Neural cell (in vitro differentiated cells): ENCODE results near the gene MACO1. TPM values are rescaled to one million over a fixed set of nuclear protein-coding genes. Genes with fewer than 3 reads are reported as not detected.
"Not testable (repeated sequence)": the region's sequence is repeated elsewhere in the genome, so short reads cannot be mapped to it uniquely, and the experiment has no call there.

ENCODE experiments used
- H2AFZ ChIP-seq: fragments of 200-600, 300-800 bp; sonication (generic), shearing (Covaris generic); 2 replicates; pipeline ENCODE4 v1.6.0; 2014; ENCODE audit warnings: low read depth, mild to moderate bottlenecking, antibody characterized with exemption, low read length, moderate library complexity
- H3F3A ChIP-seq: fragments of 200-600 bp; shearing (Covaris generic); 2 replicates; pipeline ENCODE4 v1.6.1; 2016; ENCODE audit warnings: mild to moderate bottlenecking, moderate library complexity, mixed read lengths, antibody characterized with exemption, low read length; ENCODE audit not compliant: insufficient read depth, poor library complexity, severe bottlenecking
- H3K27ac ChIP-seq: fragments of 200-600, 300-800 bp; sonication (generic), shearing (Covaris generic); 2 replicates; pipeline ENCODE4 v1.5.1; 2014; ENCODE audit warnings: mild to moderate bottlenecking, low read length, moderate library complexity
- H3K27me3 ChIP-seq: fragments of 300-800, 200-600 bp; sonication (generic), shearing (Covaris generic); 2 replicates; pipeline ENCODE4 v1.6.0; 2014; ENCODE audit warnings: mild to moderate bottlenecking, low read depth, low read length, moderate library complexity; ENCODE audit not compliant: insufficient read depth
- H3K36me3 ChIP-seq: fragments of 300-800, 200-600 bp; sonication (generic), shearing (Covaris generic); 2 replicates; pipeline ENCODE4 v1.5.1; 2014; ENCODE audit warnings: mild to moderate bottlenecking, antibody characterized with exemption, low read length, moderate library complexity; ENCODE audit not compliant: insufficient read depth
- H3K4me2 ChIP-seq: fragments of 300-800, 200-600 bp; sonication (generic), shearing (Covaris generic); 2 replicates; pipeline ENCODE4 v1.6.0; 2014; ENCODE audit warnings: mild to moderate bottlenecking, low read length
- H3K4me3 ChIP-seq: fragments of 300-800, 200-600 bp; sonication (generic), shearing (Covaris generic); 2 replicates; pipeline ENCODE4 v1.5.1; 2014; ENCODE audit warnings: mild to moderate bottlenecking, low read length, moderate library complexity
- H3K79me2 ChIP-seq: fragments of 200-600 bp; shearing (Covaris generic); replicated peaks from 2 replicates; pipeline ENCODE4 v1.6.0; 2014; ENCODE audit warnings: mild to moderate bottlenecking, low read length, moderate library complexity; ENCODE audit not compliant: insufficient read depth
- H3K9ac ChIP-seq: fragments of 300-800, 200-600 bp; sonication (generic), shearing (Covaris generic); 2 replicates; pipeline ENCODE4 v1.6.1; 2016; ENCODE audit warnings: mild to moderate bottlenecking, low read length, mixed read lengths
- H3K9me2 ChIP-seq: fragments of 200-600 bp; shearing (Covaris generic); 2 replicates; pipeline ENCODE4 v1.6.1; 2016; ENCODE audit warnings: mild to moderate bottlenecking, low read length, mixed read lengths; ENCODE audit not compliant: insufficient read depth
- H3K9me3 ChIP-seq: fragments of 200-600, 300-800 bp; sonication (generic), shearing (Covaris generic); 2 replicates; pipeline ENCODE4 v1.6.1; 2016; ENCODE audit warnings: mild to moderate bottlenecking, mixed run types, low read length, moderate library complexity, mixed read lengths
- H4K20me1 ChIP-seq: fragments of 200-600 bp; shearing (Covaris generic); 2 replicates; pipeline ENCODE4 v1.6.1; 2016; ENCODE audit warnings: mild to moderate bottlenecking, mixed run types; ENCODE audit not compliant: insufficient read depth
- EP300 ChIP-seq: fragments of 450-650 bp; conservative IDR thresholded peaks from 2 replicates; pipeline ENCODE4 v1.6.1; 2014; ENCODE audit warnings: antibody characterized with exemption, mild to moderate bottlenecking, moderate library complexity; ENCODE audit not compliant: poor library complexity, severe bottlenecking
- EZH2 ChIP-seq: fragments of 200-600, 300-800 bp; shearing (Covaris generic), sonication (generic); IDR thresholded peaks from 2 replicates; pipeline ENCODE4 v1.6.1; 2014; ENCODE audit warnings: antibody characterized with exemption, low read length, borderline replicate concordance, mild to moderate bottlenecking; ENCODE audit not compliant: insufficient read depth, poor library complexity, severe bottlenecking
- MXI1 ChIP-seq: fragments of 450-650 bp; conservative IDR thresholded peaks from 2 replicates; pipeline ENCODE4 v1.6.1; 2014; ENCODE audit warnings: antibody characterized with exemption, mild to moderate bottlenecking; ENCODE audit not compliant: poor library complexity, severe bottlenecking
- POLR2AphosphoS5 ChIP-seq: IDR thresholded peaks from 2 replicates; pipeline ENCODE4 v1.6.1; 2012
- RAD21 ChIP-seq: fragments of 450-650 bp; conservative IDR thresholded peaks from 2 replicates; pipeline ENCODE4 v1.6.1; 2014; ENCODE audit warnings: antibody characterized with exemption, mild to moderate bottlenecking, moderate library complexity
- SMC3 ChIP-seq: fragments of 450-650 bp; conservative IDR thresholded peaks from 2 replicates; pipeline ENCODE4 v1.6.1; 2014; ENCODE audit warnings: antibody characterized with exemption, mild to moderate bottlenecking, moderate library complexity; ENCODE audit not compliant: poor library complexity
- TAF1 ChIP-seq: IDR thresholded peaks from 2 replicates; pipeline ENCODE4 v1.6.1; 2012; ENCODE audit warnings: low read depth
- polyA plus RNA-seq: library from polyadenylated mRNA; depleted of rRNA; stranded (reverse); fragments of >200 nt; gene quantifications from 2 replicates; pipeline ENCODE4 v1.2.3, GENCODE V29; 2014
- TF ChIP-seq, protein P1 (sequence below): IDR thresholded peaks from 2 replicates; pipeline ENCODE4 v1.6.1; 2012; ENCODE audit warnings: borderline replicate concordance
- TF ChIP-seq, protein P2 (sequence below): fragments of 450-650 bp; IDR thresholded peaks from 2 replicates; pipeline ENCODE4 v1.5.1; 2014; ENCODE audit warnings: antibody characterized with exemption, mild to moderate bottlenecking, moderate library complexity; ENCODE audit not compliant: poor library complexity, severe bottlenecking

Gene MACO1
- polyA plus RNA-seq, 1 donor from 2014 or later, result 56.6 TPM

DNA sequence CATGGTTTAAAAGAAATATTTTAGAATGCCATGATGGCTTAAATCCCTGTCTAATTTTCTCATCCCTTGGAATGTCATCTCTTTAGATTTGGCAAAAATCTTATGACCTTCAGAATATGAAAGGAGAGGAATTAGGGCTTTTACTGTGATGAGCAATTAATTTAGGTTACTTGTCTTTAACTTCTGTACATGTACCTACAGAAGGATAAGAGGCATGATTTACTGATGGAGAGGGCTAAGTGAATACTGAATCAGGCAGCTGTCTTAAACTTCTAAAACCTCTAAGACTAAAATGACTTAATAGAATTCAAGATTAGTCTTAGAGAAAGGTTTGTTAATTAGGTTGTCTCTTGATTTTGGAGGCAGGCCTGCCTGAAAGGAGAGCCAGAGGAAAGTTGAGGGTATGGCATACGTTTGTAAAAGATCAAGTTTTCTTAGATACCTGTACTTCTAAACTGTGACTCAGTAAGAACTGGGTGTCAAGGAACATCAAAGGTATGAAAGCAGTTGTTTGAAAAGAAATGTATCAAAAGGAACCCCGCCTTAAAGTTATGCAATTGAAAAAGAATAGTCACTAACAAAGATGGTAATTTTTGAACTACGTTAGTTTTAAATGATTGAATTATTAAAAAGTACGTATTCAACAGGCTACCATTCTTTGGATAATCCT, 12.5 kb downstream of the MACO1 start:
- Histone ChIP-seq H3F3A (no peaks in the 10 kb centered on the region), H3K27ac (no peak overlapping the region), H2AFZ (no peak overlapping the region), H3K4me3 (no peak overlapping the region), H4K20me1 (peaks cover 19% of the 10 kb centered on the region), H3K9me3 (no peaks in the 10 kb centered on the region), H3K4me2 (no peak overlapping the region), H3K9me2 (no peaks in the 10 kb centered on the region), H3K36me3 (no peaks in the 10 kb centered on the region), H3K27me3 (no peaks in the 10 kb centered on the region), H3K79me2 (peaks cover 96% of the 10 kb centered on the region), H3K9ac (no peak overlapping the region)
- TF ChIP-seq MXI1 (no peak), EZH2 (no peak), POLR2AphosphoS5 (no peak), SMC3 (no peak), TAF1 (no peak), RAD21 (no peak)
- TF ChIP-seq, protein P1, sequence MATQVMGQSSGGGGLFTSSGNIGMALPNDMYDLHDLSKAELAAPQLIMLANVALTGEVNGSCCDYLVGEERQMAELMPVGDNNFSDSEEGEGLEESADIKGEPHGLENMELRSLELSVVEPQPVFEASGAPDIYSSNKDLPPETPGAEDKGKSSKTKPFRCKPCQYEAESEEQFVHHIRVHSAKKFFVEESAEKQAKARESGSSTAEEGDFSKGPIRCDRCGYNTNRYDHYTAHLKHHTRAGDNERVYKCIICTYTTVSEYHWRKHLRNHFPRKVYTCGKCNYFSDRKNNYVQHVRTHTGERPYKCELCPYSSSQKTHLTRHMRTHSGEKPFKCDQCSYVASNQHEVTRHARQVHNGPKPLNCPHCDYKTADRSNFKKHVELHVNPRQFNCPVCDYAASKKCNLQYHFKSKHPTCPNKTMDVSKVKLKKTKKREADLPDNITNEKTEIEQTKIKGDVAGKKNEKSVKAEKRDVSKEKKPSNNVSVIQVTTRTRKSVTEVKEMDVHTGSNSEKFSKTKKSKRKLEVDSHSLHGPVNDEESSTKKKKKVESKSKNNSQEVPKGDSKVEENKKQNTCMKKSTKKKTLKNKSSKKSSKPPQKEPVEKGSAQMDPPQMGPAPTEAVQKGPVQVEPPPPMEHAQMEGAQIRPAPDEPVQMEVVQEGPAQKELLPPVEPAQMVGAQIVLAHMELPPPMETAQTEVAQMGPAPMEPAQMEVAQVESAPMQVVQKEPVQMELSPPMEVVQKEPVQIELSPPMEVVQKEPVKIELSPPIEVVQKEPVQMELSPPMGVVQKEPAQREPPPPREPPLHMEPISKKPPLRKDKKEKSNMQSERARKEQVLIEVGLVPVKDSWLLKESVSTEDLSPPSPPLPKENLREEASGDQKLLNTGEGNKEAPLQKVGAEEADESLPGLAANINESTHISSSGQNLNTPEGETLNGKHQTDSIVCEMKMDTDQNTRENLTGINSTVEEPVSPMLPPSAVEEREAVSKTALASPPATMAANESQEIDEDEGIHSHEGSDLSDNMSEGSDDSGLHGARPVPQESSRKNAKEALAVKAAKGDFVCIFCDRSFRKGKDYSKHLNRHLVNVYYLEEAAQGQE, result no peak
- TF ChIP-seq, protein P2, sequence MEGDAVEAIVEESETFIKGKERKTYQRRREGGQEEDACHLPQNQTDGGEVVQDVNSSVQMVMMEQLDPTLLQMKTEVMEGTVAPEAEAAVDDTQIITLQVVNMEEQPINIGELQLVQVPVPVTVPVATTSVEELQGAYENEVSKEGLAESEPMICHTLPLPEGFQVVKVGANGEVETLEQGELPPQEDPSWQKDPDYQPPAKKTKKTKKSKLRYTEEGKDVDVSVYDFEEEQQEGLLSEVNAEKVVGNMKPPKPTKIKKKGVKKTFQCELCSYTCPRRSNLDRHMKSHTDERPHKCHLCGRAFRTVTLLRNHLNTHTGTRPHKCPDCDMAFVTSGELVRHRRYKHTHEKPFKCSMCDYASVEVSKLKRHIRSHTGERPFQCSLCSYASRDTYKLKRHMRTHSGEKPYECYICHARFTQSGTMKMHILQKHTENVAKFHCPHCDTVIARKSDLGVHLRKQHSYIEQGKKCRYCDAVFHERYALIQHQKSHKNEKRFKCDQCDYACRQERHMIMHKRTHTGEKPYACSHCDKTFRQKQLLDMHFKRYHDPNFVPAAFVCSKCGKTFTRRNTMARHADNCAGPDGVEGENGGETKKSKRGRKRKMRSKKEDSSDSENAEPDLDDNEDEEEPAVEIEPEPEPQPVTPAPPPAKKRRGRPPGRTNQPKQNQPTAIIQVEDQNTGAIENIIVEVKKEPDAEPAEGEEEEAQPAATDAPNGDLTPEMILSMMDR, result no peak

DNA sequence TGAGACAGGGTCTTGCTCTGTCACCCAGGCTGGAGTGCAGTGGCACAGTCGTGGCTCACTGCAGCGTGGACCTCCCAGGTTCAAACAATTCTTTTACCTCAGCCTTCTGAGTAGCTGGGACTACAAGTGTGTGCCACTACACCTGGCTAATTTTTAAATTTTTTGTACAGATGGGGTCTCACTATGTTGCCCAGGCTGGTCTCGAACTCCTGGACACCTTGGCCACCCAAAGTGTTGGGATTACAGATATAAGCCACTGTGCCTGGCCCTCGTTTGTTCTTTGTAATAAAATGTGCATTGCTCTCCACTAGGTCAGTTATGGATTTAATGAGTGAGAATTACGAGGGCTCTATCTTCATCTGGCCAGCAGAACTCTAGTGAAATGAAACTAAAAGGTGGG, 13.9 kb downstream of the MACO1 start:
- not testable (repeated sequence) for H3K4me3 ChIP-seq, H3K9me3 ChIP-seq, H3K27ac ChIP-seq, H3K27me3 ChIP-seq, H3K9me2 ChIP-seq, H3K36me3 ChIP-seq, H3F3A ChIP-seq, H2AFZ ChIP-seq, H3K9ac ChIP-seq, H3K4me2 ChIP-seq
- peaks cover 92% of the 10 kb centered on the region for H3K79me2 ChIP-seq
- peaks cover 16% of the 10 kb centered on the region for H4K20me1 ChIP-seq

DNA sequence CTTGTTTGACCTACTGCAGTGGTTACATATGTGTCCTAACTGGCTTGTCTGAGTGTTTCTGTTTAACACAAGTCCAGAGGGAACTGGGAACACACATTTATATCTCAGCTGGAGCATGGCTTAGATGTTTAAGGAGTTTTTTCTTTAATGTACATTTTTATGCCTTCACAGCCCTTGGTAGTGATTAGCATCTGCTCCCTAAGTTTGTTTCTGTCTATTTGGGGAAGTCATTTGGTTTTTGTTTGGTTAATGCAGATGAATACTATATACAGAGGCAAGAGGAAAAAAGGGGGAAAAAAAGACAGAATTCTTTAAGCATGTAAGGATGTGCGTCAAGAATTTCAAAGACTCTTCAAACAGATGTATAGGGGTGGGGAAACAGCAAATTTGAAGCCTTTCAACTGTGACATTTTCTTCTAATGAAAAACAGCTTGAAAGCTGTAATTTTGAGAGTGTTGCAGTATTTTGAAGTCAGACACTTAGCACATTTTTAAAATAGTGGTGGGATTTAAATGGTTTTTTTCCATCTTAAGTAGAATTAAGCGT, 15.4 kb downstream of the MACO1 start:
- Histone ChIP-seq H3K36me3 (no peaks in the 10 kb centered on the region), H3K4me2 (peak overlapping the region; percentile 0), H3K4me3 (no peak overlapping the region), H3K9me2 (no peaks in the 10 kb centered on the region), H3K9ac (no peak overlapping the region), H3K9me3 (no peaks in the 10 kb centered on the region), H3K27me3 (no peaks in the 10 kb centered on the region), H4K20me1 (peaks cover 23% of the 10 kb centered on the region), H2AFZ (no peak overlapping the region), H3K79me2 (peaks cover 82% of the 10 kb centered on the region), H3F3A (no peaks in the 10 kb centered on the region), H3K27ac (no peak overlapping the region)
- TF ChIP-seq, protein P1, result no peak
- TF ChIP-seq SMC3, result no peak
- TF ChIP-seq, protein P2, result no peak
- TF ChIP-seq MXI1, result no peak
- TF ChIP-seq RAD21, result no peak
- TF ChIP-seq EP300, result no peak
- TF ChIP-seq POLR2AphosphoS5, result no peak
- no peak for TF ChIP-seq TAF1
- no peak for TF ChIP-seq EZH2
